ENCODE results near the gene PKD2L1. TPM values are rescaled to one million over a fixed set of nuclear protein-coding genes. Genes with fewer than 3 reads are reported as not detected.
A peak's percentile ranks its signal among the peaks of the same experiment; 100 is the strongest.
"Not testable (repeated sequence)": the region's sequence is repeated elsewhere in the genome, so short reads cannot be mapped to it uniquely, and the experiment has no call there.

The PKD2L1 gene
- not detected in 2 replicates for total RNA-seq
- not detected in 2 replicates for polyA plus RNA-seq

DNA sequence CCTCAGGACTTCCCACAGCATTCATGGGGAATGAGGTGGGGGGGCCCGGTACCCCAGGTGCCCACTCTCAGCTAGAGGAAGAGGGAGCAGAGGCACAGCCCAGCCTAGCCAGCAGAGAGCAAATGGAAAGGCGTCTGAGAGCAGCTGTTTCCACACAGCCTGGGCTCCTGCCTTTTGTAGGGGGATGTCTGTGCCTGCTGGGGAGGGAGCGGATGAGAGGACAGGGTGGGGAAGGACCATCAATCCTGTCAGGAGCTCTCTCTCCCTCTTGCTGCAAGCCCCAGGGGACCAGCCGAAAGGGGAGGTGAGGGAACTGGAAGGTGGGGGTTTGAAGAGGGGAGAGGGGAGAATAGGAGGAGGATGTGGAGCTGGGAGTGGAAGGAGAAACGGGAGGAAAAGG is at the start of gene PKD2L1:
Gene PKD2L1, minus strand, starts transcription at position 150 of the 400 bp plus-strand sequence. Its CDS starts 125 bp downstream, at position 25.
- H3K27ac ChIP-seq, result no peak within 1 kb of the TSS

GRCh38 chr10:100377830-100378229 is 47.8 kb upstream of the PKD2L1 start:
- peaks cover 10% of the 10 kb centered on the region for H3K4me1 ChIP-seq (ENCODE audit: low read depth)
- TF ChIP-seq, protein P1, sequence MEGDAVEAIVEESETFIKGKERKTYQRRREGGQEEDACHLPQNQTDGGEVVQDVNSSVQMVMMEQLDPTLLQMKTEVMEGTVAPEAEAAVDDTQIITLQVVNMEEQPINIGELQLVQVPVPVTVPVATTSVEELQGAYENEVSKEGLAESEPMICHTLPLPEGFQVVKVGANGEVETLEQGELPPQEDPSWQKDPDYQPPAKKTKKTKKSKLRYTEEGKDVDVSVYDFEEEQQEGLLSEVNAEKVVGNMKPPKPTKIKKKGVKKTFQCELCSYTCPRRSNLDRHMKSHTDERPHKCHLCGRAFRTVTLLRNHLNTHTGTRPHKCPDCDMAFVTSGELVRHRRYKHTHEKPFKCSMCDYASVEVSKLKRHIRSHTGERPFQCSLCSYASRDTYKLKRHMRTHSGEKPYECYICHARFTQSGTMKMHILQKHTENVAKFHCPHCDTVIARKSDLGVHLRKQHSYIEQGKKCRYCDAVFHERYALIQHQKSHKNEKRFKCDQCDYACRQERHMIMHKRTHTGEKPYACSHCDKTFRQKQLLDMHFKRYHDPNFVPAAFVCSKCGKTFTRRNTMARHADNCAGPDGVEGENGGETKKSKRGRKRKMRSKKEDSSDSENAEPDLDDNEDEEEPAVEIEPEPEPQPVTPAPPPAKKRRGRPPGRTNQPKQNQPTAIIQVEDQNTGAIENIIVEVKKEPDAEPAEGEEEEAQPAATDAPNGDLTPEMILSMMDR (IDR thresholded peaks at IDR 0.05; ENCODE audit: low read depth, low read length), result no peak
- H3K27me3 ChIP-seq, result no peaks in the 10 kb centered on the region
- H3K4me3 ChIP-seq, result no peak overlapping the region
- H3K27ac ChIP-seq, result no peak overlapping the region
- peaks cover 4% of the 10 kb centered on the region for H3K36me3 ChIP-seq
- no peak for DNase-seq (ENCODE audit: low read depth in 1 of 2, low spot score in 1 of 2)
- no peaks in the 10 kb centered on the region for H3K9me3 ChIP-seq (ENCODE audit: low read depth)

More for the DNA sequence above, at the start of gene PKD2L1:
- DNase-seq (ENCODE audit: low read depth in 1 of 2, low spot score in 1 of 2), result no peak
- Histone ChIP-seq H3K36me3 (no peaks in the 10 kb centered on the region), H3K4me3 (no peak within 1 kb of the TSS), H3K9me3 (ENCODE audit: low read depth) (no peaks in the 10 kb centered on the region), H3K4me1 (ENCODE audit: low read depth) (no peaks in the 10 kb centered on the region), H3K27me3 (peaks cover 22% of the 10 kb centered on the region)
- TF ChIP-seq, protein P1 (IDR thresholded peaks at IDR 0.05; ENCODE audit: low read depth, low read length), result no peak

GRCh38 chr10:100376656-100377055 is 46.6 kb upstream of the PKD2L1 start:
- Histone ChIP-seq H3K4me1 (ENCODE audit: low read depth) (peaks cover 17% of the 10 kb centered on the region), H3K27ac (peak overlapping the region; percentile 23)
- not testable (repeated sequence) for H3K36me3 ChIP-seq; H3K4me3 ChIP-seq; DNase-seq (ENCODE audit: low read depth in 1 of 2, low spot score in 1 of 2); H3K9me3 ChIP-seq (ENCODE audit: low read depth); H3K27me3 ChIP-seq

- H3K9me3 ChIP-seq (ENCODE audit: low read depth), result not testable (repeated sequence)
Measured at GRCh38 chr10:100374677-100375353, 44.8 kb upstream of the PKD2L1 start.

DNA sequence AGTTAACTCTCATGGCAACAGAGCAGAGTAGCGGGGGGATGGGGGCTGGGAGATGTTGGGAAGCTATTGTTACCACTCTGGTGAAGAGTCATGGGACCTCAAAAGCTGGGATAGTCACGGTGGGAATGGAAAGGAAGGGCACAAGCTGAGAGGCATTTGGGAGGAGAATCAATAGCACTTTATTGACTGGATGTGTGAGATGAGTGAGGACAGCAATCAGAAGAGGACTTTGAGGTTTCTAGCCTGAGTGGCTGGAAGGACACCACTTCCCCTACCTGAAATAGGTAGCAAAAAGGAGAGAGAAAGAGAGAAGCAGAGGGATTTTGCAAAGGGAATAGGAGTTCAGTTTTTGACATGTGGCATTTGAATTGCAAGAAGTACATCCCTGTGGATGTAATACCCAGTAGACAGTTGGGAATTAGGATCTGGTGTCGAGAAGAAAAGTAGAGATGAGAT is 44.2 kb upstream of the PKD2L1 start:
- Histone ChIP-seq H3K36me3 (no peaks in the 10 kb centered on the region), H3K9me3 (ENCODE audit: low read depth) (no peaks in the 10 kb centered on the region), H3K4me1 (ENCODE audit: low read depth) (peaks cover 29% of the 10 kb centered on the region), H3K4me3 (peak overlapping the region; percentile 51), H3K27ac (peak overlapping the region; percentile 100), H3K27me3 (no peaks in the 10 kb centered on the region)
- TF ChIP-seq, protein P1 (IDR thresholded peaks at IDR 0.05; ENCODE audit: low read depth, low read length), result no peak
- no peak for DNase-seq (ENCODE audit: low read depth in 1 of 2, low spot score in 1 of 2)

More at GRCh38 chr10:100374677-100375353, 44.8 kb upstream of the PKD2L1 start:
- Histone ChIP-seq H3K4me3 (peak overlapping the region; percentile 51), H3K27ac (peak overlapping the region; percentile 100), H3K4me1 (ENCODE audit: low read depth) (peaks cover 29% of the 10 kb centered on the region)
- H3K27me3 ChIP-seq; DNase-seq (ENCODE audit: low read depth in 1 of 2, low spot score in 1 of 2); H3K36me3 ChIP-seq: not testable (repeated sequence)

GRCh38 chr10:100373298-100374199 is 43.5 kb upstream of the PKD2L1 start:
- Histone ChIP-seq H3K4me3 (peak overlapping the region; percentile 51), H3K27me3 (no peaks in the 10 kb centered on the region), H3K9me3 (ENCODE audit: low read depth) (no peaks in the 10 kb centered on the region), H3K27ac (peak overlapping the region; percentile 100), H3K36me3 (no peaks in the 10 kb centered on the region), H3K4me1 (ENCODE audit: low read depth) (peaks cover 29% of the 10 kb centered on the region)
- DNase-seq (ENCODE audit: low read depth in 1 of 2, low spot score in 1 of 2), result peak; percentile 98 to 100
- TF ChIP-seq, protein P1 (IDR thresholded peaks at IDR 0.05; ENCODE audit: low read depth, low read length), result no peak

All from cardiac muscle cell (in vitro differentiated cells and primary cell).